ENCODE data around the gene MVD. TPM values are rescaled to one million over a fixed set of nuclear protein-coding genes. Genes with fewer than 3 reads are reported as not detected.

MVD gene
- total and polyA plus RNA-seq, 2 of the 13 experiments (the other 11 are each of a cell fraction or from before 2014, with no cell fraction given) = 28.1 to 187 TPM

- TF ChIP-seq ZNF180 (CRISPR knock-in tag; IDR thresholded peaks at IDR 0.05; ENCODE audit: borderline replicate concordance, low read depth) (no peak), ZBTB33 (CRISPR knock-in tag; IDR thresholded peaks at IDR 0.05) (peak; percentile 9; the same call in 1 of the 2 replicates), YY1 (IDR thresholded peaks at IDR 0.05; ENCODE audit: insufficient read depth, insufficient replicate concordance, low read depth, low read length) (peak; percentile 44), HNRNPLL (IDR thresholded peaks at IDR 0.05; ENCODE audit: low read depth, low read length, poor library complexity, severe bottlenecking) (peak; percentile 21), ZNF12 (CRISPR knock-in tag; IDR thresholded peaks at IDR 0.05) (no peak), ZBTB25 (CRISPR knock-in tag; IDR thresholded peaks at IDR 0.05) (no peak), ZNF550 (CRISPR knock-in tag; IDR thresholded peaks at IDR 0.05; ENCODE audit: borderline replicate concordance) (peak; percentile 28; the same call in 1 of the 2 replicates), ZNF331 (CRISPR knock-in tag; IDR thresholded peaks at IDR 0.05) (peak; percentile 64), RBAK (CRISPR knock-in tag; IDR thresholded peaks at IDR 0.05) (no peak), ZNF546 (CRISPR knock-in tag; conservative IDR thresholded peaks at IDR 0.05) (no peak), ZNF10 (CRISPR knock-in tag; IDR thresholded peaks at IDR 0.05; ENCODE audit: borderline replicate concordance, low read depth) (no peak), CBX1 (IDR thresholded peaks at IDR 0.05; ENCODE audit: low read depth) (peak; percentile 46), SRSF1 (optimal IDR thresholded peaks at IDR 0.05; ENCODE audit: low read depth, low read length) (peak; percentile 30), ZNF350 (CRISPR knock-in tag; IDR thresholded peaks at IDR 0.05; ENCODE audit: borderline replicate concordance, low read depth) (0 out of 2 replicates have a peak, but pooled peaks have one; percentile 28), MTERF4 (CRISPR knock-in tag; IDR thresholded peaks at IDR 0.05) (no peak), ZNF563 (CRISPR knock-in tag; IDR thresholded peaks at IDR 0.05) (no peak), EHMT2 (IDR thresholded peaks at IDR 0.05; ENCODE audit: borderline replicate concordance, low read depth, low read length) (no peak), ZNF513 (CRISPR knock-in tag; conservative IDR thresholded peaks at IDR 0.05) (no peak), AHR (CRISPR knock-in tag; IDR thresholded peaks at IDR 0.05) (peak; percentile 36; the same call in 1 of the 2 replicates)
- TF ChIP-seq, protein P1, sequence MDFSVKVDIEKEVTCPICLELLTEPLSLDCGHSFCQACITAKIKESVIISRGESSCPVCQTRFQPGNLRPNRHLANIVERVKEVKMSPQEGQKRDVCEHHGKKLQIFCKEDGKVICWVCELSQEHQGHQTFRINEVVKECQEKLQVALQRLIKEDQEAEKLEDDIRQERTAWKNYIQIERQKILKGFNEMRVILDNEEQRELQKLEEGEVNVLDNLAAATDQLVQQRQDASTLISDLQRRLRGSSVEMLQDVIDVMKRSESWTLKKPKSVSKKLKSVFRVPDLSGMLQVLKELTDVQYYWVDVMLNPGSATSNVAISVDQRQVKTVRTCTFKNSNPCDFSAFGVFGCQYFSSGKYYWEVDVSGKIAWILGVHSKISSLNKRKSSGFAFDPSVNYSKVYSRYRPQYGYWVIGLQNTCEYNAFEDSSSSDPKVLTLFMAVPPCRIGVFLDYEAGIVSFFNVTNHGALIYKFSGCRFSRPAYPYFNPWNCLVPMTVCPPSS (IDR thresholded peaks at IDR 0.05) = no peak
- TF ChIP-seq, protein P2, sequence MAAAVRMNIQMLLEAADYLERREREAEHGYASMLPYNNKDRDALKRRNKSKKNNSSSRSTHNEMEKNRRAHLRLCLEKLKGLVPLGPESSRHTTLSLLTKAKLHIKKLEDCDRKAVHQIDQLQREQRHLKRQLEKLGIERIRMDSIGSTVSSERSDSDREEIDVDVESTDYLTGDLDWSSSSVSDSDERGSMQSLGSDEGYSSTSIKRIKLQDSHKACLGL (CRISPR knock-in tag; IDR thresholded peaks at IDR 0.05) = peak; percentile 57; the same call in 1 of the 2 replicates
These were observed 18.3 kb upstream of the MVD start (continued) for GRCh38 chr16:88681084-88681680.

Data from HepG2 (cell line).